GM19397 (cell line): ENCODE measurements around the gene KBTBD4.
A peak's percentile ranks its signal among the peaks of the same experiment; 100 is the strongest.
"Not testable (repeated sequence)": the region's sequence is repeated elsewhere in the genome, so short reads cannot be mapped to it uniquely, and the experiment has no call there.

Experiments used
- ATAC-seq: cut with Tn5 transposase; IDR thresholded peaks from one replicate; pipeline ENCODE4 v1.9.1; 2021; ENCODE audit warnings: mild to moderate bottlenecking, moderate library complexity; ENCODE audit not compliant: unreplicated experiment

Gene KBTBD4

GRCh38 chr11:47562393-47562792, 16.4 kb downstream of the KBTBD4 start:
- not testable (repeated sequence) for ATAC-seq

- ATAC-seq: no peak
Observed at GRCh38 chr11:47560426-47560825, 18.3 kb downstream of the KBTBD4 start.

DNA sequence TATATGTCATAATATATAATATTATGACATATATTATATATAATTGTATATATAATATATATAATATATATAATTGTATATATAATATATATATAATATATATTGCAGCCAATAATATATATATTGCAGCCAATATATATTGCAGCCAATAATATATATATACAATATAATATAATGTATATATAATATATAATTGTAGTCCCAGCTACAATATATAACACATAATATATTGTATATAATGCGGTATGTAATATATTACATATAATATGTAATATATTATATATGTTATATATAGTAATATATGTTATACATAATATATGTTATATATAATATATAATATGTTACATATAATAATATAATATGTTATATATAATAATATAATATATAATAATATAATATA, 20.1 kb downstream of the KBTBD4 start:
- ATAC-seq: no peak

GRCh38 chr11:47557004-47557403, 21.8 kb downstream of the KBTBD4 start:
- not testable (repeated sequence) for ATAC-seq

- peak; percentile 18 for ATAC-seq
Observed at GRCh38 chr11:47553406-47553743, 25.4 kb downstream of the KBTBD4 start.

- ATAC-seq: peak; percentile 94
Observed at GRCh38 chr11:47552566-47553405, 26.0 kb downstream of the KBTBD4 start, which contains the start of gene CELF1. TSS of gene CELF1 (minus strand) at chr11:47553132. CDS start at chr11:47499523, 53,609 bp downstream.

- ATAC-seq: no peak
Observed at GRCh38 chr11:47552056-47552565, 26.7 kb downstream of the KBTBD4 start.

DNA sequence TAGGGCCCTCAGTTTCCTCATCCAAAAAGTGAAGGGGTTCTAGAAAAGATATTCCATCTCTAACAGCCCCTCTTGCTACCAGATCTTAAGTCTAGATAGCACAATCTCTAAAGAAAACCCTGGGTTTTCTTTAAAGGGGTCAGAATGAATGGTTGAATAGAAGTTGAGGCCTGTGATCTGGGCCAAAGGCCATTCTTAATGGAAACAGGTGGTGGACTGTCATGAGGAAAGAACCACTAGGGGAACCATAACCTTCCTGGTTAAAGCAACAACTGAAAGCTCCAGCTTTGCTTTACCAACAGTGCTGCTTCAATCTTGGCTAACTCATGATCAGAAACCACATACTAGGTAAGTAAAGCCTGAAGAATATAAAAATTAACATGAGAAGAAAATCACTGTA, 27.7 kb downstream of the KBTBD4 start:
- ATAC-seq: no peak

GRCh38 chr11:47550288-47551047, 28.3 kb downstream of the KBTBD4 start:
- no peak for ATAC-seq

GRCh38 chr11:47546274-47546673, 32.5 kb downstream of the KBTBD4 start:
- not testable (repeated sequence) for ATAC-seq

- no peak for ATAC-seq
Observed at GRCh38 chr11:47545298-47545697, 33.5 kb downstream of the KBTBD4 start.

DNA sequence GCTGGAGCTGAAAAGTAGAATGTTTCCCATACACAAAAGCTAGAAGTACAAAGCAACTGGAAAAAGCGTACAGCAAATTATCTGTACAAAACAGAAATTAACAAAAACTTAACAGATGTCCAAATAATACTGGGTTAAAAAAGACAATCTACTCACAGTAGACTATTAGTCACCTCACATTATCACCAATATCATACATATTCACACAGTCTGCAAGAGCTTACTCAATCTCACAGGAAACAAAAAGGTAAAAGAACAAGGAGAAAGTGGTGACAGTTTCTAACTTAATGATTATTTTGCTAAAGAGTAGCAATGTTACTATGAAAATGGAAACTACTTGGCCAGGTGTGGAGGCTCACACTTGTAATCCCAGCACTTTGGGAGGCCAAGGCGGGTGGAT, 37.7 kb downstream of the KBTBD4 start:
- no peak for ATAC-seq

DNA sequence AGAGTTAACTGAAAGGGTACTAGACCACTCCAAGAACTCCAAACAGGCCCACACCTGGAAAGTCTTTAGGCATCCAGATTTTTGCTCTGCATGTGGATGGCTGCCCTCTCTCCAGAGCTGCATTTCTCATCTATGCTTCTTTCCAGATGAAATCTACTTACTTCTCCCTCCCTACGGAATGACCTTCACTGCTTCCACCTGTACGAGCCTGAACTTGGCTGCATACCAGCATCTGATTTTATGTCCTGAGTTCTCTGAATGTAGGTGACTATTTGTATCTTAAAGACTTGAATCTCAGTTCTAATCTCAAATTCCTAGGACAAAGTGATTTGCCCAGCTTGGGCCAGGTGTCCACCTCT, 39.1 kb downstream of the KBTBD4 start:
- no peak for ATAC-seq

DNA sequence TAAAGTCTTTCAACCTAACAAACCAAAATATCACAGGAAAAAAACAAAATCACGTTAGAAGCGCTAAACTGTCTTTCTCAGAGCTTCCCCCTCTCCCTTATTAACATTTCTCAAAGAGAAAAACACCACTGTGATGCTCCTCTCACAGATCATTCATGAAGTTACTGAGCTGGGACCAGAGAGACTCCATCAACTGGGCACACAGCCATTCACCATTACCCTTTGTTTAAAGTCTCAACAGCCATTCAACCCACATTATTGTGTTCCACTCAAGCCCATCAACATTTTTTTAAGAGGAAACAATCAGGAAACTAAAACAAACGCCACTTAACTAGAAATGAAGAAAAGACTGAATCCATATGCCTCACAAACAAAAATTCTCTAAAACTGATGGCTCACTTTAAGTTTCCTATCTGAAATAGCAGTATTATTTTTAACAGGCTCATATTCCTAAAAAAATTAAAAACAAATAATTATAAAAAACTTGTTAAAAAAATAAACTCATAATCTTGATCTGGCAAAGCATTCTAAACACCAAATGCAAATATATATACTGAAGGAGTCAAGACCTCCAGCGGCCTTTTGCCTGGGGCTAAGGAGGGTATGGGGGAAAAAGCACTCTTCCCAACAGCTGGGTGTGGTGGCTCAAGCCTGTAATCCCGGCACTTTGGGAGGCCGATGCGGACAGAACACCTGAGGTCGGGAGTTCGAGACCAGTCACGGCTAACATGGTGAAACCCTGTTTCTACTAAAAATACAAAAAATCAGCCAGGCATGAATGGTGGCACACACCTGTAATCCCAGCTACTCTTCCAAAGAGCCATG, 39.8 kb downstream of the KBTBD4 start:
- no peak for ATAC-seq

DNA sequence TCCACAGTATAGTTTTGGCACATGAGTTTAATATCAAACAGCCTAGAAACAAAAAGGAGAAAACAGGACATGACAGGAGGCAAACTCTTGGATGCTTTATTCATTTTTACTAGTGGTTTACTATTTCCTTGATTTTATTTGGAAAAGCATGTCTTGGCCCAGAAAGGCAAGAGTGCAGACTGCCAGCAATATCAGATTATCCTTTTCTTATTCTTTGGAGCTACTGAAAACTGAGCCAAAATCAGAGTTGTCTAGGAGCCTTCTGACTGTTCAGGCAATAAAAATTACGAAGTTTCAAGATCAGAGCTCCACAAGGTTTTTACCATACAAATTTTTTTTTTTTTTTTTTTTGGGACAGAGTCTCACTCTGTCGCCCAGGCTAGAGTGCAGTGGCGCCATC, 41.9 kb downstream of the KBTBD4 start:
- ATAC-seq: no peak

GRCh38 chr11:47534704-47535251, 44.0 kb downstream of the KBTBD4 start:
- ATAC-seq: no peak

- no peak for ATAC-seq
Observed at GRCh38 chr11:47533690-47534151, 45.0 kb downstream of the KBTBD4 start.

- ATAC-seq: no peak
Observed at GRCh38 chr11:47532597-47533213, 46.1 kb downstream of the KBTBD4 start.

DNA sequence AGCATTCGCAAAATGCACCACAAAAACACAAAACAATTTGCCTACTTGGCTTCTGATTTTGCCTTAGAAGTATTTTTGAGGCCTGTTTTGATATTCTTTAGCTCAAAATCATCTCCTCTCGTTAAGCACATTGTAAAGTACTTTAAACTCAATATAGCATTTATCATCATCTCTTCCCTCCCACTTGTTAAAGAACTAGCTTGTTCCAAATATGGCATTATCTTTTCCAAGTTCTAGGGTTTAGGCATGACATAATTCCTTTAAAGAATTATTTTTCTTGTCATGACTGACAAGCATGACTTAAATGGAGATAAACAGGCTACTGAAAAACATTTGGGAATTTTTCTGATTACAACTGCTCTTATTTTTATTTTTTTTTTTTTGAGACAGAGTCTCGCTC, 47.1 kb downstream of the KBTBD4 start:
- no peak for ATAC-seq

- not testable (repeated sequence) for ATAC-seq
Observed at GRCh38 chr11:47530721-47531120, 48.0 kb downstream of the KBTBD4 start.
